ENCODE results near the gene SEC61A2.

DNA sequence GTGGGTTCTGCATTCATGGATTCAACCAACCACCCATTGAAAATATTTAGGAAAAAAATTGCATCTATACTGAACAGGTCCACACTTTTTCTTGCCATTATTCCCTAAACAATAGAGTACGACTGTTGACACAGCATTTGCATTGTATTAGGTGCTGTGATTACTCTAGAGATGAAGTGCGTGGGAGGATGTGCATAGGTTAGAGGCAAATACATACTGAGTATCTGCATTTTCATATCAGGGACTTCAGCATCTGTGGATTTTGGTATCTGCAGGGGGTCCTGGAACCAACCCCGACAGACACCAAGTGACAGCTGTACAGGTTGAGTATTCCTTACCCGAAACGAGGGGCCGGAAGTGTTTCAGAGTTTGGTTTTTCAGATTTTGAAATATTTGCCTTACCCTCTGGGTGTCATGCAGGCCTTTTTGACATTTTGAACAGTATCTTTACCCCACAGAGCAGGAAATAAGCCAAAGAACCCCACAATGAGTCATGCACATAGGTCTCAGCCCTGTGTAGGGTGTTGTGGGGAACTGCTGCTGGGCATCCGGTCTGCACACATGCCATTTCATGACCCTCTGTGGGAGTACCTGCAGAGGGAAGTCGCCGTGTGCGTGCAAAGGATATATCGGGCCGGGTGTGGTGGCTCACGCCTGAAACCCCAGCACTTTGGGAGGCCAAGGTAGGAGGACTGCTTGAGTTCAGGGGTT, 51.7 kb downstream of the SEC61A2 start:
- TF ChIP-seq, protein P1, sequence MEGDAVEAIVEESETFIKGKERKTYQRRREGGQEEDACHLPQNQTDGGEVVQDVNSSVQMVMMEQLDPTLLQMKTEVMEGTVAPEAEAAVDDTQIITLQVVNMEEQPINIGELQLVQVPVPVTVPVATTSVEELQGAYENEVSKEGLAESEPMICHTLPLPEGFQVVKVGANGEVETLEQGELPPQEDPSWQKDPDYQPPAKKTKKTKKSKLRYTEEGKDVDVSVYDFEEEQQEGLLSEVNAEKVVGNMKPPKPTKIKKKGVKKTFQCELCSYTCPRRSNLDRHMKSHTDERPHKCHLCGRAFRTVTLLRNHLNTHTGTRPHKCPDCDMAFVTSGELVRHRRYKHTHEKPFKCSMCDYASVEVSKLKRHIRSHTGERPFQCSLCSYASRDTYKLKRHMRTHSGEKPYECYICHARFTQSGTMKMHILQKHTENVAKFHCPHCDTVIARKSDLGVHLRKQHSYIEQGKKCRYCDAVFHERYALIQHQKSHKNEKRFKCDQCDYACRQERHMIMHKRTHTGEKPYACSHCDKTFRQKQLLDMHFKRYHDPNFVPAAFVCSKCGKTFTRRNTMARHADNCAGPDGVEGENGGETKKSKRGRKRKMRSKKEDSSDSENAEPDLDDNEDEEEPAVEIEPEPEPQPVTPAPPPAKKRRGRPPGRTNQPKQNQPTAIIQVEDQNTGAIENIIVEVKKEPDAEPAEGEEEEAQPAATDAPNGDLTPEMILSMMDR (IDR thresholded peaks at IDR 0.05; ENCODE audit: low read length), result no peak
- TF ChIP-seq EZH2phosphoT487 (IDR thresholded peaks at IDR 0.05; ENCODE audit: low read length), result no peak
- TF ChIP-seq EZH2 (optimal IDR thresholded peaks at IDR 0.05; ENCODE audit: low read depth, low read length), result no peak

Data from MM.1S (cell line).